Esophagus (tissue), 2 donors: ENCODE data around the gene VGLL4. TPM values are rescaled to one million over a fixed set of nuclear protein-coding genes. Genes with fewer than 3 reads are reported as not detected.

Source experiments
- H3K27ac ChIP-seq, 2 donors: one replicate each; pipeline ENCODE4 v1.5.1; 2013; ENCODE audit warnings: low read depth in 2 of 2, mild to moderate bottlenecking in 2 of 2, inconsistent platforms in 1 of 2, low read length in 1 of 2, moderate library complexity in 1 of 2
- H3K27me3 ChIP-seq, 2 donors: one replicate each; pipeline ENCODE4 v1.6.1; 2013; ENCODE audit warnings: low read length in 2 of 2, control low read depth in 1 of 2, mild to moderate bottlenecking in 1 of 2; ENCODE audit not compliant: insufficient read depth in 2 of 2, control insufficient read depth in 1 of 2
- H3K36me3 ChIP-seq, 2 donors: one replicate each; pipeline ENCODE4 v1.6.1; 2013; ENCODE audit warnings: low read length in 1 of 2; ENCODE audit not compliant: control insufficient read depth in 2 of 2, insufficient read depth in 2 of 2
- H3K4me1 ChIP-seq, 2 donors: one replicate each; pipeline ENCODE4 v1.6.1; 2013; ENCODE audit warnings: low read length in 1 of 2; ENCODE audit not compliant: control insufficient read depth in 2 of 2, insufficient read depth in 2 of 2
- H3K4me3 ChIP-seq, 2 donors: one replicate each; pipeline ENCODE4 v1.5.1; 2013; ENCODE audit warnings: low read length in 2 of 2, mild to moderate bottlenecking in 2 of 2, low read depth in 1 of 2, moderate library complexity in 1 of 2
- H3K9me3 ChIP-seq, 2 donors: one replicate each; pipeline ENCODE4 v1.6.1; 2013; ENCODE audit warnings: mild to moderate bottlenecking in 2 of 2, low read depth in 1 of 2, low read length in 1 of 2, moderate library complexity in 1 of 2; ENCODE audit not compliant: control insufficient read depth in 2 of 2, insufficient read depth in 1 of 2
- WGBS, 2 donors: extraction: QIAGEN DNeasy Blood & Tissue Kit; methylation state at CpG; one replicate each; pipeline ENCODE4 v1.1.7; 2013; 5-methylcytosine and 5-hydroxymethylcytosine counted together
- polyA plus RNA-seq, 2 donors: library from polyadenylated mRNA; stranded (reverse); fragments of 200-250 nt; gene quantifications; one replicate each; pipeline ENCODE4 v1.2.3, GENCODE V29; 2013
- donor health status: healthy with polysubstance abuse.
- donor health status: Bipolar disorder and iron deficiency.

VGLL4 gene
- polyA plus RNA-seq, 2 donors: 23.1 to 26.3 TPM

- 57 to 64% methylated on average over 14 of the region's 14 CpGs for WGBS, 2 donors
- Histone ChIP-seq H3K4me3 (no peak overlapping the region), H3K36me3 (no peaks in the 10 kb centered on the region), H3K27ac (peak overlapping the region; percentile 47 to 64), H3K9me3 (no peaks in the 10 kb centered on the region), H3K27me3 (no peaks in the 10 kb centered on the region), H3K4me1 (peaks cover 17% of the 10 kb centered on the region in 2 donors)
Observed at GRCh38 chr3:11592445-11593298, 51.0 kb downstream of the VGLL4 start.

DNA sequence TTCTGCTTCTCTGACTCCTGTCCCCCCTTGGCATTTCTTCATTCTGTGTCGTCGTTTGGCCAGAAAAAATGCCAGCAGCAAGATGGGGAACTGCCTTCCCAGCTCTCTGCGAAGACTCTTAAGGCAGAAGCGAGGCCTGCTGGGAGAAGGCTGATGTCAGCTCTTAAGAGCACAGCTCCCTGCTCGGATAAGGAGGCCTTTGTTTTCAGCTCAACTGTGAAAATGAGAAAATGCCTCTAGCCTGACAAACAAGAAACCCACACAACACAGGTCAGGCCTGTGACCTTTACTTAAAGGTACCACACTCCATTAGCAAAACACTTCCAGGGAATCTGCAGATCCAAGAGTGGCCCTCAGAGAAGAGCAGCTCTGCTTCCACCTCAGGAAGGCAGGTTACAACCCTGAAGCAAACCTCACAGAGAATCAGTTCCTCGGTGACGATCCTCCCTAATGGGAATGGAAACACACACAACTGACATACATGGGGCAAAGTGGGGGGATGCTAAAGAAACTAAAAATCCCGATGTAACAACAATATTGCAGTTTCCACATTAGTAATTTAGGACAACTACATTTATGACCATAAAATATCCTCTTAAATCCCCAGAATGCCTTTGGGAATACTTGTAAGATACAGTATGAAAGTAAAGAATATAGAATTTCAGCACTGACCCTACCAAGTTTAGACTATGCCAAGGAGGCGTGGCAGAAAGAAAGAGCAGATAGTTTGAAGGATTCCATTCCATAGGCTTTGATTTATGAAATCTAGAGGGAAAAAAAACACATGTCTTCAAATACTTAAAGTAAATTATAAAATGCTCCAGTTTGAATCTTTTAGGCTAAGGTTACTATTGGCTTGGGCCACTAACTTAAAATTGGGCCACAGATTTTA lies 52.1 kb downstream of the VGLL4 start:
- Histone ChIP-seq H3K27ac (peak overlapping the region; percentile 51 to 77), H3K4me1 (peaks cover 17 to 18% of the 10 kb centered on the region in 2 donors)

GRCh38 chr3:11591002-11591355 lies 52.7 kb downstream of the VGLL4 start:
- 32 to 39% methylated on average over 7 of the region's 7 CpGs for WGBS, 2 donors
- no peaks in the 10 kb centered on the region for H3K27me3 ChIP-seq
- H3K27ac ChIP-seq: peak overlapping the region; percentile 51 to 77
- H3K4me1 ChIP-seq: peaks cover 17 to 18% of the 10 kb centered on the region in 2 donors
- no peaks in the 10 kb centered on the region for H3K36me3 ChIP-seq
- H3K9me3 ChIP-seq: no peaks in the 10 kb centered on the region
- no peak overlapping the region for H3K4me3 ChIP-seq

More for the DNA sequence above, 52.1 kb downstream of the VGLL4 start:
- Histone ChIP-seq H3K36me3 (no peaks in the 10 kb centered on the region), H3K27me3 (no peaks in the 10 kb centered on the region), H3K9me3 (no peaks in the 10 kb centered on the region), H3K4me3 (no peak overlapping the region)
- WGBS, 2 donors: 21 to 22% methylated on average over 9 of the region's 9 CpGs

- Histone ChIP-seq H3K4me3 (no peak overlapping the region), H3K9me3 (no peaks in the 10 kb centered on the region), H3K27ac (no peak overlapping the region), H3K36me3 (no peaks in the 10 kb centered on the region), H3K27me3 (no peaks in the 10 kb centered on the region), H3K4me1 (peaks cover 18 to 20% of the 10 kb centered on the region in 2 donors)
- 81 to 86% methylated on average over 11 of the region's 11 CpGs for WGBS, 2 donors
Observed at GRCh38 chr3:11589706-11590105, 54.0 kb downstream of the VGLL4 start.

DNA sequence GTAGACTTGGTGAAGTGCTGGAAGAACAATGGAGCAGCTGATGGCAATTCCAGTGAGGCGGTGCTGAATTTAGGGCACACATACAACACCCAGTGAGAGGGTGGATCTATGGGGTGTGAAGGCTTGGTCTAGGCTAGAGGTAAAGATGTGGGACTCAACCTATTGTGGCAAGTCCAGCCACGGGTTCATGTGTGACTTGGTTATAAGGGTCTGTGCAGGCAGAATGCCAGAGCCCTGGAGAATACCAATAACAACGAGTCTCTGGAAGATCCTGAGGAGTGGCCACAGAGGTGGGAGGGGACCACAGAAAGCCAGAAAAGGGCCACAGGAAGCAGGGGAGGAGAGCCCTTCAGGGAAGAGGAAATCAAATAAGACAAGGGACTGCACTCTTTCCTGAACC lies 55.0 kb downstream of the VGLL4 start:
- no peaks in the 10 kb centered on the region for H3K36me3 ChIP-seq
- 59 to 61% methylated on average over 3 of the region's 3 CpGs for WGBS, 2 donors
- peaks cover 18 to 20% of the 10 kb centered on the region in 2 donors for H3K4me1 ChIP-seq
- H3K27me3 ChIP-seq: no peaks in the 10 kb centered on the region
- H3K27ac ChIP-seq: peak overlapping the region in 1 of 2 donors; percentile 26
- H3K9me3 ChIP-seq: no peaks in the 10 kb centered on the region
- H3K4me3 ChIP-seq: no peak overlapping the region

- WGBS, 2 donors: 77 to 88% methylated on average over 5 of the region's 5 CpGs
- H3K4me1 ChIP-seq: peaks cover 21% of the 10 kb centered on the region in 2 donors
Observed at GRCh38 chr3:11588338-11588737, 55.4 kb downstream of the VGLL4 start.

GRCh38 chr3:11587766-11588165 lies 55.9 kb downstream of the VGLL4 start:
- H3K4me3 ChIP-seq: no peak overlapping the region
- peaks cover 21 to 23% of the 10 kb centered on the region in 2 donors for H3K4me1 ChIP-seq
- no peaks in the 10 kb centered on the region for H3K27me3 ChIP-seq
- H3K27ac ChIP-seq: no peak overlapping the region
- 84 to 85% methylated on average over 12 of the region's 12 CpGs for WGBS, 2 donors
- H3K36me3 ChIP-seq: no peaks in the 10 kb centered on the region
- no peaks in the 10 kb centered on the region for H3K9me3 ChIP-seq

More at GRCh38 chr3:11588338-11588737, 55.4 kb downstream of the VGLL4 start:
- no peaks in the 10 kb centered on the region for H3K9me3 ChIP-seq
- no peaks in the 10 kb centered on the region for H3K27me3 ChIP-seq
- H3K36me3 ChIP-seq: no peaks in the 10 kb centered on the region
- H3K4me3 ChIP-seq: no peak overlapping the region
- H3K27ac ChIP-seq: no peak overlapping the region

DNA sequence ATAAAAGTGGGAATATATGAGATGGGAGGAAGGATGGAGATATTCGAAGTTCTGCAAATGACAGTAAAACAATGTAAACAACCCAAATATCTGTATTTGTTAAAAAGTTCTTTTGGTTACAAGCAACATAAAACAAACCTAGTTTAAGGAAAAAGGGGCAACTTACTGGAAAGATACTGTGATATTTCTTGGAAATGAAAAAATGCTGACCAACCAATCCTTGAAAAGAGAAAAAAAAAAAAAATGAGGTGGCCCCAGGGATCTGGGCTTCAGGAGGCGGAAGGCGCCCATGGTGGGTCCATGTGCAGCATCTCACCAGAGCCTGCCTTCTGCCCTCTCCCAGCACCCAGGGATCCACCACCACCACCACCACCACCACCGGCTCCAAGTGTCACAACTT lies 59.1 kb downstream of the VGLL4 start:
- Histone ChIP-seq H3K4me1 (peaks cover 20 to 24% of the 10 kb centered on the region in 2 donors), H3K4me3 (no peak overlapping the region), H3K9me3 (no peaks in the 10 kb centered on the region), H3K36me3 (no peaks in the 10 kb centered on the region), H3K27me3 (no peaks in the 10 kb centered on the region), H3K27ac (no peak overlapping the region)
- 81 to 87% methylated on average over 4 of the region's 4 CpGs for WGBS, 2 donors

DNA sequence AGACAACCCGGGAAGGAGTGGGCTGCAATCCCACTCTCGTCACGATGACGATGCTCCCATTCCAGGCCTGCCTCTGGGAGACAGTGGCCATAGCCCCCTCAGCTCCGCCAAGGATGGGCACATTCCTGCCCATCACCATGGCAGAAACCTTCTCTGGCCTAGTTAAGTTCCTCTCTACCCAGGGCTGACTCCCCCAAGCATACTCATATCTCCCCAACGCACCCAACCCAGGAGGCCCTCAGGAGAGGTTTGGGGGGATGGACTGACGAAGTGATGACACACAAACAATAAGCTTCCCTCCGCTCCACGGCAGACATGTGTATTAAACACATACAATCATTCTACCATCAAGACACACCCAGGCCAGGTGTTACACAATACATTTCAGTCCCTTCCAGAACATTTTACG lies 60.1 kb downstream of the VGLL4 start:
- no peaks in the 10 kb centered on the region for H3K36me3 ChIP-seq
- H3K9me3 ChIP-seq: no peaks in the 10 kb centered on the region
- no peaks in the 10 kb centered on the region for H3K27me3 ChIP-seq
- 38 to 55% methylated on average over 10 of the region's 10 CpGs for WGBS, 2 donors
- peak overlapping the region; percentile 2 to 54 for H3K27ac ChIP-seq
- no peak overlapping the region for H3K4me3 ChIP-seq
- H3K4me1 ChIP-seq: peaks cover 18 to 20% of the 10 kb centered on the region in 2 donors
